Astrocyte of the cerebellum (primary cell): ENCODE results near the gene KCNK4.

Experiments used
- DNase-seq: peaks from one replicate; pipeline ENCODE4 v3.0.0-alpha.2; 2011; ENCODE audit warnings: low read depth
- H3K4me3 ChIP-seq: 2 replicates; pipeline ENCODE4 v1.5.1; 2011; ENCODE audit warnings: mild to moderate bottlenecking, low read depth, low read length, moderate library complexity
- CTCF ChIP-seq: IDR thresholded peaks from 2 replicates; pipeline ENCODE4 v1.5.1; 2012; ENCODE audit warnings: low read length, low read depth, moderate library complexity, mild to moderate bottlenecking; ENCODE audit errors: missing control alignments
- in situ Hi-C: cut with HindIII; loops from 2 replicates; pipeline ENCODE4 v1.10.0; 2017; ENCODE audit warnings: low sequenced_read_pairs

Gene KCNK4

GRCh38 chr11:64291752-64292459 lies 804 bp downstream of the KCNK4 start:
- no peak overlapping the region for H3K4me3 ChIP-seq
- in situ Hi-C loops, result no loop called here
- DNase-seq, result no peak
- no peak for TF ChIP-seq CTCF

GRCh38 chr11:64292460-64293254 lies 1.6 kb downstream of the KCNK4 start:
- no peak overlapping the region for H3K4me3 ChIP-seq
- in situ Hi-C loops, result no loop called here
- no peak for TF ChIP-seq CTCF
- DNase-seq, result no peak

GRCh38 chr11:64294774-64295173 lies 3.7 kb downstream of the KCNK4 start:
- H3K4me3 ChIP-seq, result no peak overlapping the region
- no peak for TF ChIP-seq CTCF
- in situ Hi-C loops, result no loop called here
- no peak for DNase-seq

- in situ Hi-C loops, result no loop called here
- DNase-seq, result no peak
- H3K4me3 ChIP-seq, result no peak overlapping the region
- TF ChIP-seq CTCF, result no peak
Measured at GRCh38 chr11:64295760-64296159, 4.7 kb downstream of the KCNK4 start.

- DNase-seq, result no peak
- H3K4me3 ChIP-seq, result no peak overlapping the region
- TF ChIP-seq CTCF, result no peak
- in situ Hi-C loops, result no loop called here
Measured at GRCh38 chr11:64296236-64296635, 5.1 kb downstream of the KCNK4 start.

GRCh38 chr11:64296830-64297698 lies 6.0 kb downstream of the KCNK4 start:
- in situ Hi-C loops, result no loop called here
- TF ChIP-seq CTCF, result no peak
- DNase-seq, result no peak
- no peak overlapping the region for H3K4me3 ChIP-seq
